Trophoblast cell (in vitro differentiated cells and primary cell): ENCODE data around the gene RARS1.

Experiments used
- DNase-seq, 2 donors: peaks; one replicate each; pipeline ENCODE4 v3.0.0-alpha.2; 2016
- H2AFZ ChIP-seq: 2 replicates; pipeline ENCODE4 v1.6.1; 2013; ENCODE audit warnings: low read length, moderate library complexity, mild to moderate bottlenecking; ENCODE audit not compliant: insufficient read depth, poor library complexity
- H2AK5ac ChIP-seq: 2 replicates; pipeline ENCODE4 v1.6.1; 2013; ENCODE audit warnings: mild to moderate bottlenecking, low read length
- H2BK120ac ChIP-seq: 2 replicates; pipeline ENCODE4 v1.6.1; 2013; ENCODE audit warnings: low read length, mild to moderate bottlenecking, moderate library complexity; ENCODE audit not compliant: insufficient read depth, poor library complexity
- H2BK12ac ChIP-seq: 2 replicates; pipeline ENCODE4 v1.6.1; 2013; ENCODE audit warnings: mild to moderate bottlenecking, low read length, moderate library complexity
- H2BK5ac ChIP-seq: 2 replicates; pipeline ENCODE4 v1.6.1; 2013; ENCODE audit warnings: low read length, low read depth, moderate library complexity, mild to moderate bottlenecking; ENCODE audit not compliant: poor library complexity
- H3K14ac ChIP-seq: 2 replicates; pipeline ENCODE4 v1.6.1; 2013; ENCODE audit warnings: mild to moderate bottlenecking, low read length
- H3K18ac ChIP-seq: 2 replicates; pipeline ENCODE4 v1.6.1; 2013; ENCODE audit warnings: mild to moderate bottlenecking, low read length
- H3K23ac ChIP-seq: 2 replicates; pipeline ENCODE4 v1.6.1; 2013; ENCODE audit warnings: low read length
- H3K27ac ChIP-seq: 2 replicates; pipeline ENCODE4 v1.5.1; 2013; ENCODE audit warnings: low read depth, mild to moderate bottlenecking, inconsistent platforms, low read length, moderate library complexity
- H3K27me3 ChIP-seq: 2 replicates; pipeline ENCODE4 v1.6.1; 2013; ENCODE audit warnings: inconsistent platforms, mild to moderate bottlenecking, low read length, moderate library complexity; ENCODE audit not compliant: insufficient read depth
- H3K36me3 ChIP-seq, 2 experiments: 1 replicate in 1 of 2; 2 replicates in 1 of 2; pipeline ENCODE4 v1.6.1; 2013; ENCODE audit warnings: low read length in 2 of 2, mild to moderate bottlenecking in 2 of 2, moderate library complexity in 1 of 2; ENCODE audit not compliant: insufficient read depth in 2 of 2, control insufficient read depth in 1 of 2
- H3K4ac ChIP-seq: 2 replicates; pipeline ENCODE4 v1.6.1; 2013; ENCODE audit warnings: low read depth, mild to moderate bottlenecking, low read length, moderate library complexity
- H3K4me1 ChIP-seq, 2 experiments: 1 replicate in 1 of 2; 2 replicates in 1 of 2; pipeline ENCODE4 v1.6.1; 2013; ENCODE audit warnings: low read length in 2 of 2, mild to moderate bottlenecking in 2 of 2, moderate library complexity in 1 of 2; ENCODE audit not compliant: insufficient read depth in 2 of 2, control insufficient read depth in 1 of 2
- H3K4me2 ChIP-seq: 2 replicates; pipeline ENCODE4 v1.6.1; 2013; ENCODE audit warnings: inconsistent platforms, mild to moderate bottlenecking, low read length, moderate library complexity
- H3K4me3 ChIP-seq: 2 replicates; pipeline ENCODE4 v1.5.1; 2013; ENCODE audit warnings: mild to moderate bottlenecking, low read depth, low read length, inconsistent platforms
- H3K79me1 ChIP-seq: one replicate; pipeline ENCODE4 v1.6.1; 2013; ENCODE audit warnings: low read length
- H3K79me2 ChIP-seq: 2 replicates; pipeline ENCODE4 v1.6.1; 2013; ENCODE audit warnings: low read length, mild to moderate bottlenecking; ENCODE audit not compliant: control insufficient read depth, insufficient read depth, poor library complexity
- H3K9ac ChIP-seq: 2 replicates; pipeline ENCODE4 v1.6.1; 2013; ENCODE audit warnings: mild to moderate bottlenecking, low read length
- H3K9me3 ChIP-seq: 2 replicates; pipeline ENCODE4 v1.6.1; 2013; ENCODE audit warnings: low read depth, mild to moderate bottlenecking, control low read depth, inconsistent platforms, low read length; ENCODE audit not compliant: insufficient read depth
- H4K12ac ChIP-seq: 2 replicates; pipeline ENCODE4 v1.6.1; 2013; ENCODE audit warnings: low read depth, mild to moderate bottlenecking, low read length, moderate library complexity
- H4K8ac ChIP-seq: 2 replicates; pipeline ENCODE4 v1.6.1; 2013; ENCODE audit warnings: low read depth, mild to moderate bottlenecking, low read length, moderate library complexity
- H4K91ac ChIP-seq: one replicate; pipeline ENCODE4 v1.6.1; 2013; ENCODE audit warnings: low read depth, mild to moderate bottlenecking, low read length, moderate library complexity
- WGBS: extraction: QIAGEN DNeasy Blood & Tissue Kit; methylation state at CpG from one replicate; pipeline ENCODE4 v1.1.7; 2013; ENCODE audit warnings: missing lambda C conversion rate; ENCODE audit not compliant: insufficient read length, insufficient coverage; ENCODE audit errors: extremely low coverage; 5-methylcytosine and 5-hydroxymethylcytosine counted together

RARS1 gene

DNA sequence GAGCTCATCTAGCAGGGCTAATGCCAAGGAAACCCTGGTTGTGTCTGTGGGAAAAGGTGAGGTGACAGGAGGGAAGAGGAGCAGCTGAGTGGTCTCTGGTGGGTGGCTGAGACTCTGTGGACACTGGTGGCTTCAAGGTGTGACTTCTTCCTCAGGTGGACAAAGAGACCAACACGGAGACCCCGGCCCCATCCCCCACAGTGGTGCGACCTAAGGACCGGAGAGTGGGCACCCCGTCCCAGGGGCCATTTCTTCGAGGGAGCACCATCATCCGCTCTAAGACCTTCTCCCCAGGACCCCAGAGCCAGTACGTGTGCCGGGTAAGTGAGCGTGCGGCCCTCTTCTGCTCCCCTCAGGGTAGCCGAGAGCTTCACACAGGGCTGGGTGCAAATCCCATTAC is 31.1 kb upstream of the RARS1 start:
- no peaks in the 10 kb centered on the region for H3K27me3 ChIP-seq
- no peak overlapping the region for H2BK12ac ChIP-seq
- no peak overlapping the region for H2AK5ac ChIP-seq
- no peak overlapping the region for H4K91ac ChIP-seq
- H2BK5ac ChIP-seq: no peak overlapping the region
- H4K8ac ChIP-seq: peak overlapping the region; percentile 23
- H3K4me1 ChIP-seq: peaks cover 0 to 2% of the 10 kb centered on the region in 2 experiments
- no peak overlapping the region for H3K4me2 ChIP-seq
- no CpG with 5 or more reads among the region's 12 CpGs for WGBS
- H2AFZ ChIP-seq: no peak overlapping the region
- no peak overlapping the region for H3K14ac ChIP-seq
- no peak overlapping the region for H3K18ac ChIP-seq
- no peak overlapping the region for H3K4ac ChIP-seq
- H3K9ac ChIP-seq: no peak overlapping the region
- H3K36me3 ChIP-seq: peaks cover 33 to 45% of the 10 kb centered on the region in 2 experiments
- no peak overlapping the region for H3K4me3 ChIP-seq
- H3K79me1 ChIP-seq: no peaks in the 10 kb centered on the region
- DNase-seq: no peak
- H3K9me3 ChIP-seq: peaks cover 2% of the 10 kb centered on the region
- H2BK120ac ChIP-seq: no peak overlapping the region
- no peaks in the 10 kb centered on the region for H3K79me2 ChIP-seq
- no peak overlapping the region for H3K27ac ChIP-seq
- no peak overlapping the region for H3K23ac ChIP-seq
- no peak overlapping the region for H4K12ac ChIP-seq

DNA sequence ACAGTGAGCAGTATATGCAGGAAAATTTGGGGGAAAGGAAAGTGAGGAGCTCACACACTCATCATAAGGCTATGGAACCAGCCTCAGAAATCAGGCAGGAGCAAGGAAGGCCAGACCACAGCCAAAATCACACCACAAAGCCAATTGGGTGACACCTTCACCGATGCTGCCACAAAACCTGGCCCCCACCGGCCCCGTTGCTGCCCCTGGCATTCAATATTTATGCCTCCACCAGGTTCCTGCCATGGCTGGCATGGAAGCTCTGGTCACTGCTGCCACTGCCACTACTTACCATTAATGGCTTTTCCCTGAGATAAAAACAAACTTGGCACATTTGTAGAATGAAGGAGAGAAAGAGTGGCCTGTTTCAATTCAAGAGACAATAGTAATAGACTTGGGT is 28.7 kb upstream of the RARS1 start:
- H3K4ac ChIP-seq: no peak overlapping the region
- H3K27me3 ChIP-seq: no peaks in the 10 kb centered on the region
- no peak overlapping the region for H2BK120ac ChIP-seq
- no peak overlapping the region for H2BK5ac ChIP-seq
- H2AK5ac ChIP-seq: no peak overlapping the region
- peaks cover 0 to 2% of the 10 kb centered on the region in 2 experiments for H3K4me1 ChIP-seq
- no peak overlapping the region for H3K9ac ChIP-seq
- no peak overlapping the region for H3K27ac ChIP-seq
- DNase-seq: no peak
- H3K18ac ChIP-seq: no peak overlapping the region
- no peak overlapping the region for H4K8ac ChIP-seq
- H3K79me1 ChIP-seq: no peaks in the 10 kb centered on the region
- H3K23ac ChIP-seq: no peak overlapping the region
- no CpG with 5 or more reads among the region's 3 CpGs for WGBS
- no peak overlapping the region for H3K4me2 ChIP-seq
- H2AFZ ChIP-seq: peak overlapping the region; percentile 30
- H4K12ac ChIP-seq: no peak overlapping the region
- no peaks in the 10 kb centered on the region for H3K79me2 ChIP-seq
- H3K36me3 ChIP-seq: peaks cover 46 to 56% of the 10 kb centered on the region in 2 experiments
- no peak overlapping the region for H3K4me3 ChIP-seq
- no peak overlapping the region for H2BK12ac ChIP-seq
- peaks cover 2% of the 10 kb centered on the region for H3K9me3 ChIP-seq
- H3K14ac ChIP-seq: no peak overlapping the region
- H4K91ac ChIP-seq: no peak overlapping the region

- no peaks in the 10 kb centered on the region for H3K79me1 ChIP-seq
- H3K79me2 ChIP-seq: no peaks in the 10 kb centered on the region
- no peak overlapping the region for H3K27ac ChIP-seq
- no peak overlapping the region for H3K14ac ChIP-seq
- DNase-seq: peak; percentile 84 to 89
- no peaks in the 10 kb centered on the region for H3K4me1 ChIP-seq
- H3K9ac ChIP-seq: no peak overlapping the region
- H4K12ac ChIP-seq: no peak overlapping the region
- H2BK12ac ChIP-seq: no peak overlapping the region
- H4K91ac ChIP-seq: no peak overlapping the region
- no peak overlapping the region for H2AFZ ChIP-seq
- no CpG with 5 or more reads among the region's 9 CpGs for WGBS
- H3K4me3 ChIP-seq: no peak overlapping the region
- H3K27me3 ChIP-seq: no peaks in the 10 kb centered on the region
- no peak overlapping the region for H3K18ac ChIP-seq
- no peak overlapping the region for H4K8ac ChIP-seq
- peaks cover 38 to 49% of the 10 kb centered on the region in 2 experiments for H3K36me3 ChIP-seq
- H2BK5ac ChIP-seq: no peak overlapping the region
- H2AK5ac ChIP-seq: no peak overlapping the region
- H3K4ac ChIP-seq: no peak overlapping the region
- no peak overlapping the region for H3K4me2 ChIP-seq
- H3K9me3 ChIP-seq: peaks cover 2% of the 10 kb centered on the region
- H2BK120ac ChIP-seq: no peak overlapping the region
- no peak overlapping the region for H3K23ac ChIP-seq
Measured at GRCh38 chr5:168460606-168461005, 25.7 kb upstream of the RARS1 start.

DNA sequence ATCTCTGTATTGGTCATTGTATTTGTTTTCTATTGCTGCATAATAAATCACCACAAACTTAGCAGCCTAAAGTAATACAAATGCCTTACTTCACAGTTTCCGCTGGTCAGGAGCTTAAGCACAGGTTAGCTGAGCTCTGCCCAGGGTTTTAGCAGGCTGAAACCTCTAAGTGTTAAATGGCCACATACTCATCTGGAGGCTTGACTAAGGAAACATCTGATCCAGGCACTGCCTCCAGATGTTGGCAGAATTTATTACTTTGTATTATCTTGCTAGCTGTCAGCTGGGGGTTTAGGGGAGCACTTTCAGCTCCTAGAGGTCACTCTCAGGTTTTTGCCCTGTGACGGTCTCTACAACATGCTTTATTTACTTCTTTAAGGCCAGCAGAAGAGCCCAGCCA is 23.2 kb upstream of the RARS1 start:
- Histone ChIP-seq H4K12ac (no peak overlapping the region), H4K91ac (no peak overlapping the region), H3K79me2 (no peaks in the 10 kb centered on the region), H3K27ac (no peak overlapping the region), H2BK12ac (no peak overlapping the region), H3K36me3 (peaks cover 39 to 50% of the 10 kb centered on the region in 2 experiments), H3K4me1 (no peaks in the 10 kb centered on the region), H3K27me3 (no peaks in the 10 kb centered on the region), H2AFZ (no peak overlapping the region), H3K9me3 (peaks cover 2% of the 10 kb centered on the region), H3K14ac (no peak overlapping the region), H3K4ac (no peak overlapping the region), H3K79me1 (no peaks in the 10 kb centered on the region), H3K9ac (no peak overlapping the region), H2BK120ac (no peak overlapping the region), H3K4me3 (no peak overlapping the region), H4K8ac (no peak overlapping the region), H3K18ac (no peak overlapping the region), H3K23ac (no peak overlapping the region), H2AK5ac (no peak overlapping the region), H2BK5ac (no peak overlapping the region), H3K4me2 (no peak overlapping the region)
- DNase-seq: no peak
- WGBS: no CpG with 5 or more reads among the region's 2 CpGs
